ENCODE measurements around the gene UAP1. TPM values are rescaled to one million over a fixed set of nuclear protein-coding genes. Genes with fewer than 3 reads are reported as not detected.

Gene UAP1
- total RNA-seq, 2 experiments from 2014 or later, result 30.0 to 41.2 TPM

- Histone ChIP-seq H3K9me3 (ENCODE audit: low read length) (no peaks in the 10 kb centered on the region), H3K4me2 (ENCODE audit: low read length) (no peak within 1 kb of the TSS), H3K27ac (ENCODE audit: low read depth, low read length, poor library complexity, severe bottlenecking) (no peak within 1 kb of the TSS), H3K36me3 (ENCODE audit: insufficient read depth, low read length) (no peaks in the 10 kb centered on the region), H3K79me2 (ENCODE audit: insufficient read depth, low read depth, low read length) (no peaks in the 10 kb centered on the region), H3K4me3 (ENCODE audit: low read depth, low read length, poor library complexity, severe bottlenecking) (no peak within 1 kb of the TSS), H3K4me1 (ENCODE audit: insufficient read depth, low read length, poor library complexity, severe bottlenecking) (no peaks in the 10 kb centered on the region), H2AFZ (ENCODE audit: low read length) (no peak within 1 kb of the TSS), H4K20me1 (ENCODE audit: insufficient read depth, low read length) (no peaks in the 10 kb centered on the region), H3K9me2 (ENCODE audit: insufficient read depth, low read length) (no peaks in the 10 kb centered on the region)
- DNase-seq (ENCODE audit: low spot score), result no peak
- no peak for TF ChIP-seq CTCF (conservative IDR thresholded peaks at IDR 0.05; ENCODE audit: low read length)
- no peak for TF ChIP-seq EZH2phosphoT487 (IDR thresholded peaks at IDR 0.05; ENCODE audit: borderline replicate concordance, low read depth, low read length)
- no TSS peak for BruUV-seq (replicated peaks)
- intact Hi-C loops (cut with micrococcal nuclease; ENCODE audit: unreplicated experiment), result no loop called here
- ChIA-PET POLR2A (interaction anchor here (0.7 to 1.3 kb wide), 2 partner anchors 19 to 592 kb away, joined by 3 to 4 read pairs; no protein-coding TSS in a partner anchor), CTCF (ENCODE audit: unreplicated experiment) (no interaction called here)
Measured at GRCh38 chr1:162632217-162632666, 70.7 kb downstream of the UAP1 start, which contains the start of gene DDR2. DDR2 (plus strand) TSS chr1:162632464; CDS start chr1:162719064, 86,600 bp downstream.

DNA sequence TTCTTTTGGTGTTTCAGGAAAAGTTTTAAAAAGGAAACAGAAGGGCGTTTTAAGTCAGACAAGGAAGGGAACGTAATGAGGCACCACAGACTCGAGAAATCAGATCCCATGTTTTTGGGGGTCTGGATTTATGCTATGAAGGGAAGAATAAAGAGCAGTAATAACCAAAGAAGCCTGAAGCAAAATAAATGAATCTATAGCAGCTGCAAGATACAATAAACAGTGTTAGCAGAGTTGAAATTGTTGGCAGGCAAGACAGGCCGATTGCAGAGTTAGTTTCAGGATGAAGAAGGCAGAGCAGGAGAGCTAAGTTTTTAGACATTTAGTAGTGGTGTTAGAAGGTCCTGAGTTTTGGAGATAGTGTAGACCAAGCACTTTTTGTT, 71.2 kb downstream of the UAP1 start:
- no TSS peak for BruUV-seq (replicated peaks)
- Histone ChIP-seq H3K4me3 (ENCODE audit: low read depth, low read length, poor library complexity, severe bottlenecking) (no peak overlapping the region), H3K27ac (ENCODE audit: low read depth, low read length, poor library complexity, severe bottlenecking) (no peak overlapping the region), H3K4me1 (ENCODE audit: insufficient read depth, low read length, poor library complexity, severe bottlenecking) (no peaks in the 10 kb centered on the region), H2AFZ (ENCODE audit: low read length) (no peak overlapping the region), H4K20me1 (ENCODE audit: insufficient read depth, low read length) (no peaks in the 10 kb centered on the region), H3K4me2 (ENCODE audit: low read length) (no peak overlapping the region), H3K9me2 (ENCODE audit: insufficient read depth, low read length) (no peaks in the 10 kb centered on the region), H3K9me3 (ENCODE audit: low read length) (no peaks in the 10 kb centered on the region), H3K79me2 (ENCODE audit: insufficient read depth, low read depth, low read length) (no peaks in the 10 kb centered on the region), H3K36me3 (ENCODE audit: insufficient read depth, low read length) (no peaks in the 10 kb centered on the region)
- DNase-seq (ENCODE audit: low spot score), result no peak
- CTCF ChIA-PET (ENCODE audit: unreplicated experiment), result no interaction called here
- POLR2A ChIA-PET, result interaction anchor here (0.7 to 1.3 kb wide), 2 partner anchors 19 to 591 kb away, joined by 3 to 4 read pairs; no protein-coding TSS in a partner anchor
- TF ChIP-seq EZH2phosphoT487 (IDR thresholded peaks at IDR 0.05; ENCODE audit: borderline replicate concordance, low read depth, low read length) (no peak), CTCF (conservative IDR thresholded peaks at IDR 0.05; ENCODE audit: low read length) (no peak)
- intact Hi-C loops (cut with micrococcal nuclease; ENCODE audit: unreplicated experiment), result no loop called here

GRCh38 chr1:162633081-162633762, 71.7 kb downstream of the UAP1 start:
- H3K27ac ChIP-seq (ENCODE audit: low read depth, low read length, poor library complexity, severe bottlenecking), result no peak overlapping the region
- intact Hi-C loops (cut with micrococcal nuclease; ENCODE audit: unreplicated experiment), result no loop called here
- DNase-seq (ENCODE audit: low spot score), result no peak
- no peak overlapping the region for H2AFZ ChIP-seq (ENCODE audit: low read length)
- no peaks in the 10 kb centered on the region for H3K9me3 ChIP-seq (ENCODE audit: low read length)
- H3K4me3 ChIP-seq (ENCODE audit: low read depth, low read length, poor library complexity, severe bottlenecking), result no peak overlapping the region
- no peak for TF ChIP-seq CTCF (conservative IDR thresholded peaks at IDR 0.05; ENCODE audit: low read length)
- TF ChIP-seq EZH2phosphoT487 (IDR thresholded peaks at IDR 0.05; ENCODE audit: borderline replicate concordance, low read depth, low read length), result no peak
- no peak overlapping the region for H3K4me2 ChIP-seq (ENCODE audit: low read length)
- H3K4me1 ChIP-seq (ENCODE audit: insufficient read depth, low read length, poor library complexity, severe bottlenecking), result no peaks in the 10 kb centered on the region
- H3K9me2 ChIP-seq (ENCODE audit: insufficient read depth, low read length), result no peaks in the 10 kb centered on the region
- H4K20me1 ChIP-seq (ENCODE audit: insufficient read depth, low read length), result no peaks in the 10 kb centered on the region
- H3K79me2 ChIP-seq (ENCODE audit: insufficient read depth, low read depth, low read length), result no peaks in the 10 kb centered on the region
- BruUV-seq (replicated peaks), result no TSS peak
- POLR2A ChIA-PET, result interaction anchor here (1.3 kb wide), 1 partner anchor 20 kb away, joined by 4 read pairs; no protein-coding TSS in a partner anchor
- CTCF ChIA-PET (ENCODE audit: unreplicated experiment), result no interaction called here
- H3K36me3 ChIP-seq (ENCODE audit: insufficient read depth, low read length), result no peaks in the 10 kb centered on the region

All from OCI-LY7 (cell line).